LNCAP (cell line): ENCODE results near the gene LETMD1.

Experiments
- TF ChIP-seq, protein P1 (sequence below): fragments of 450-650 bp; IDR thresholded peaks from 2 replicates; pipeline ENCODE4 v1.5.1; 2017; ENCODE audit warnings: mild to moderate bottlenecking

The LETMD1 gene

DNA sequence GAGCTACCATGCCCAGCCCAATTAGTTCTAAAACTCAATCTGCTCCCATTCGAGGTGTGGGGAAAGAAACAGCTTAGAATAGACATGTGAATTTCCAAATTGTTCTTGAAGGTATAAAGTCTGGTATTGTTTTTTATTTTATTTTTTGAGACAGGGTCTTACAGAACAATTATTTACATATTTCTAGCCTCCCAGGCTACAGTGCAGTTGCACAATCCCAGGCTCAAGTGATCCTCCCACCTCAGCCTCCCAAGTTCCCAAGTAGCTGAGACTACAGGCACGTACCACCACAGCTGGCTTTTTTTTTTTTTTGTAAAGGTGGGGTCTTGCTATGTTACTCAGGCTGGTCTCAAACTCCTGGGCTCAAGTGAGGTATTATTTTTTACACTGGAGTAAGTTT lies 28.2 kb upstream of the LETMD1 start:
- TF ChIP-seq, protein P1, sequence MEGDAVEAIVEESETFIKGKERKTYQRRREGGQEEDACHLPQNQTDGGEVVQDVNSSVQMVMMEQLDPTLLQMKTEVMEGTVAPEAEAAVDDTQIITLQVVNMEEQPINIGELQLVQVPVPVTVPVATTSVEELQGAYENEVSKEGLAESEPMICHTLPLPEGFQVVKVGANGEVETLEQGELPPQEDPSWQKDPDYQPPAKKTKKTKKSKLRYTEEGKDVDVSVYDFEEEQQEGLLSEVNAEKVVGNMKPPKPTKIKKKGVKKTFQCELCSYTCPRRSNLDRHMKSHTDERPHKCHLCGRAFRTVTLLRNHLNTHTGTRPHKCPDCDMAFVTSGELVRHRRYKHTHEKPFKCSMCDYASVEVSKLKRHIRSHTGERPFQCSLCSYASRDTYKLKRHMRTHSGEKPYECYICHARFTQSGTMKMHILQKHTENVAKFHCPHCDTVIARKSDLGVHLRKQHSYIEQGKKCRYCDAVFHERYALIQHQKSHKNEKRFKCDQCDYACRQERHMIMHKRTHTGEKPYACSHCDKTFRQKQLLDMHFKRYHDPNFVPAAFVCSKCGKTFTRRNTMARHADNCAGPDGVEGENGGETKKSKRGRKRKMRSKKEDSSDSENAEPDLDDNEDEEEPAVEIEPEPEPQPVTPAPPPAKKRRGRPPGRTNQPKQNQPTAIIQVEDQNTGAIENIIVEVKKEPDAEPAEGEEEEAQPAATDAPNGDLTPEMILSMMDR: no peak

DNA sequence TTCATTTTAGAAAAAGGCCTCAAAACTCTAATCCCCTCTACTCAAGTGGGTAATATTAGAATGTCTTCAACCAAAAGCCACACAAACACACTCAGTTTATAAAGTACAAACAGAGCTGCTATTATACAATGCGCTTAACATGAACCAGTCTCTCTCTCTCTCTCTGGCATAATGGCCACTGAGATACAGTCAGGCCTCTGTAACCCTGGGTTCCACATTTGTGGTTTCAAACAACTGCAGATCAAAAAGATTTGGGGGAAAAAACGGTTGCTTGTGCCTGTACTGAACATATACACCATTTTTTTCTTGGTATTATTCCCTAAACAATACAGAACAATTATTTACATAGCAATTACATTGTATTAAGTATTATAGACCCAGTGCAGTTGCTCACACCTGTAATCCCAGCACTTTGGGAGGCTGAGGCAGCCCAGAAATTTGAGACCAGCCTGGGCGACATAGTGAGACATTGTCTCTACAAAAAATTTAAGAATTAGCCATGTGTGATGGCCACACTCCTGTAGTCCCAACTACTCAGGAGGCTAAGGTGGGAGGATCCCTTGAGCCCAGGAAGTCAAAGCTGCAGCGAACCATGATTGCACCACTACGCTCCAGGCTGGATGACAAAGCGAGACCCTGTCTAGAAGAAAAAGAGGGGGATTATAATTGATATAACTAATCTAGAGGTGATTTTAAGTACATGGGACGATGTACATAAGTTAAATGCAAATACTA lies 27.5 kb upstream of the LETMD1 start:
- TF ChIP-seq, protein P1: no peak

GRCh38 chr12:51021694-51022093 lies 26.4 kb upstream of the LETMD1 start:
- TF ChIP-seq, protein P1: no peak

DNA sequence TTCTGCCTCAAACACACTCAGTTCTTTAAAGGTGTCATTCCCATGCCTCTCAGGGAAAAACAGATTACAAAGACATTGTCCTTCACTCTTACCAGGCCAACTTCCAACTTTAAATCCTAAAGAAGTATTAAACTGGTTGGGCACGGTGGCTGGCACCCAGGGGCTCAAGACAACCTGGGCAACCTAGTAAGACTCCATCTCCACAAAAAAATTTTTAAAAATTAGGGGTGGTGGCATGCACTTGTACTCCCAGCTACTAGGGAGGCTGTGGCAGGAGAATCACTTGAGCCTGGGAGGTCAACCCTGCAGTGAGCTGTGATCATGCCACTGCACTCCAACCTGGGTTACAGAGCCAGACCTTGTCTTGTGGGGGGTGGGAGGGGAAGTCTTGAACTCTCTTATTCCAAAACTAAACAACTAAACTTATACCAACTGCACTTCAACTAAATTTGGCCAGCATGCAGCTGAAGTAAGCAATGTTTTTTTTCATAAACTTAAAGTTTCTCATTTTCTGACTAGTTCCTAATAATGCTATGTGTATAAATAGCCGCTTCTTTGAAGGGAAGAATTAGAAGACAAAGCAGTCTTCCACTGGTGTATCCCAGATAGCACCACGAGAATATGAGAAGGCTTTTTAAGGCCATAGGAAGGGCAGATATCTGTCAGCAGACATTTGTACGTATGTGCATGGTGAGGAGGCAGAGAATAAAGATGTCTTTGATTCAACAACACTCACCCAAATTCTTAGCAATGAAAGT lies 24.3 kb upstream of the LETMD1 start:
- TF ChIP-seq, protein P1: no peak

DNA sequence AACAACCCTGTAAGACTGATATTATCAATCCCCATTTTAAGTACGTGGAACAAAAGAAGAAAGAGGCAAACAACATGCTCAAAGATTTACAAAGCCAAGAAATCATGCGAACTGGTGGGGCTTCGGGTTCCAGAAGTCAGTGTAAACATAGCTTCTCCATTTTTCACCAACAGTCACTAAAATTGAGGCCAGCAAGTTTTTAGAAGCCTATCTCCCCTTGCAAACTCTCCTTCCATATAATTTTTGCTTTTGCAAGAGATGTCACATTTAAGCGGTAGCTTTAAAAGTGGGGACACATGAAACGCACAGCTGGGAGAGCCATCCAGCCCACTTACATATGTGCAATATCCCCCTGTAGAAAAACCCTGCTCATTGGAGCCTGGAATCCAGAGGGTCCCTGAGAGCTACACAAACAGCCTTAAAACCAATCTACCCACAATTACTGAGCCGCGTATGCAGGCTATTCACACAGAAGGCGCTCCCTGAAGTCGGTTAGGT lies 22.7 kb upstream of the LETMD1 start:
- TF ChIP-seq, protein P1: no peak

- TF ChIP-seq, protein P1: no peak
Measured at GRCh38 chr12:51025836-51026638, 22.1 kb upstream of the LETMD1 start, which contains the start of gene SLC11A2. SLC11A2 (minus strand) TSS chr12:51026384; CDS start chr12:51010728, 15,656 bp downstream.

GRCh38 chr12:51027342-51027835 lies 20.7 kb upstream of the LETMD1 start:
- TF ChIP-seq, protein P1: no peak
